ENCODE data around the gene CECR2.

DNA sequence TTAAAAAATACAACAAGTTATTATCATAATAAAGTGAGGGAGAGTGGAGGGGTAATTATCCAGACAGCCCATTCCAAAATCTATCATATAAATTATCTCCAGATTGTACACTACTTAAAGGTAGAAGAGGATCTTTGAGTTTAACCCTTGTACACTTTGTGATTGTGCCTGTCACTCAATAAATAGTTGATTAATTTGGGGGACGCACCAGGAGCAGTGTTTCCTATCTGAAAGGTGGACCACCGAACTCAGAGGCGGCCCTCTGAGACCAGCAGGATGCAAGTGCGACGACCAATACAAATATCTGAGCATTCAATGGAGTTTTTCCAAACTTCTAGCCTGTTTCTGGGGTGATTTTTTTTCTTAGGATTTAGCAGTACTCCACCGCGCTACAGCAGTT lies 1.1 kb upstream of the CECR2 start:
- TF ChIP-seq, protein P1, sequence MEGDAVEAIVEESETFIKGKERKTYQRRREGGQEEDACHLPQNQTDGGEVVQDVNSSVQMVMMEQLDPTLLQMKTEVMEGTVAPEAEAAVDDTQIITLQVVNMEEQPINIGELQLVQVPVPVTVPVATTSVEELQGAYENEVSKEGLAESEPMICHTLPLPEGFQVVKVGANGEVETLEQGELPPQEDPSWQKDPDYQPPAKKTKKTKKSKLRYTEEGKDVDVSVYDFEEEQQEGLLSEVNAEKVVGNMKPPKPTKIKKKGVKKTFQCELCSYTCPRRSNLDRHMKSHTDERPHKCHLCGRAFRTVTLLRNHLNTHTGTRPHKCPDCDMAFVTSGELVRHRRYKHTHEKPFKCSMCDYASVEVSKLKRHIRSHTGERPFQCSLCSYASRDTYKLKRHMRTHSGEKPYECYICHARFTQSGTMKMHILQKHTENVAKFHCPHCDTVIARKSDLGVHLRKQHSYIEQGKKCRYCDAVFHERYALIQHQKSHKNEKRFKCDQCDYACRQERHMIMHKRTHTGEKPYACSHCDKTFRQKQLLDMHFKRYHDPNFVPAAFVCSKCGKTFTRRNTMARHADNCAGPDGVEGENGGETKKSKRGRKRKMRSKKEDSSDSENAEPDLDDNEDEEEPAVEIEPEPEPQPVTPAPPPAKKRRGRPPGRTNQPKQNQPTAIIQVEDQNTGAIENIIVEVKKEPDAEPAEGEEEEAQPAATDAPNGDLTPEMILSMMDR (IDR thresholded peaks at IDR 0.05), result no peak
- TF ChIP-seq EP300 (IDR thresholded peaks at IDR 0.05), result no peak
- no peak for TF ChIP-seq POLR2A (IDR thresholded peaks at IDR 0.05)

All from upper lobe of left lung (tissue), 4 donors.